ENCODE results near the gene EREG. TPM values are rescaled to one million over a fixed set of nuclear protein-coding genes. Genes with fewer than 3 reads are reported as not detected.

EREG gene
- total and polyA plus RNA-seq, 9 of the 15 experiments (the other 6 are each of a cell fraction or from before 2014, with no cell fraction given) = 0.97 to 7.3 (median 2.5) TPM

GRCh38 chr4:74379912-74380311 is 15.0 kb downstream of the EREG start (continued):
- TF ChIP-seq TRIM25 (IDR thresholded peaks at IDR 0.05; ENCODE audit: borderline replicate concordance) = no peak
- no peak for TF ChIP-seq RBM25 (IDR thresholded peaks at IDR 0.05; ENCODE audit: low read depth, low read length, severe bottlenecking)
- TF ChIP-seq ZNF316 (IDR thresholded peaks at IDR 0.05) = no peak
- no peak for TF ChIP-seq HDAC8 (tag; IDR thresholded peaks at IDR 0.05)
- no peak for TF ChIP-seq ZBTB12 (CRISPR knock-in tag; IDR thresholded peaks at IDR 0.05)
- no peak for TF ChIP-seq HSF4 (CRISPR knock-in tag; IDR thresholded peaks at IDR 0.05; ENCODE audit: borderline replicate concordance)
- TF ChIP-seq SRSF3 (IDR thresholded peaks at IDR 0.05; ENCODE audit: insufficient read depth, low read length) = no peak
- no peak for TF ChIP-seq NR0B1 (IDR thresholded peaks at IDR 0.05; ENCODE audit: partially characterized antibody)
- TF ChIP-seq FOXO4 (CRISPR knock-in tag; IDR thresholded peaks at IDR 0.05) = no peak
- TF ChIP-seq DPF2 (IDR thresholded peaks at IDR 0.05) = peak; percentile 76
- TF ChIP-seq ARID3B (CRISPR knock-in tag; IDR thresholded peaks at IDR 0.05; ENCODE audit: borderline replicate concordance) = no peak
- no peak for TF ChIP-seq FOXJ3 (CRISPR knock-in tag; IDR thresholded peaks at IDR 0.05)
- no peak for TF ChIP-seq FOXP1 (CRISPR knock-in tag; IDR thresholded peaks at IDR 0.05)
- no peak for TF ChIP-seq HOMEZ (CRISPR knock-in tag; IDR thresholded peaks at IDR 0.05)
- TF ChIP-seq PHF20 (IDR thresholded peaks at IDR 0.05; ENCODE audit: partially characterized antibody) = no peak
- no peak for TF ChIP-seq SIRT6 (IDR thresholded peaks at IDR 0.05; ENCODE audit: low read depth, low read length)
- TF ChIP-seq PHB (CRISPR knock-in tag; IDR thresholded peaks at IDR 0.05) = no peak
- no peak for TF ChIP-seq MEF2A (IDR thresholded peaks at IDR 0.05; ENCODE audit: control insufficient read depth, low read depth, low read length)
- TF ChIP-seq CCAR2 (IDR thresholded peaks at IDR 0.05; ENCODE audit: low read depth, low read length) = no peak
- no peak for TF ChIP-seq HIVEP1 (CRISPR knock-in tag; IDR thresholded peaks at IDR 0.05)
- TF ChIP-seq MECOM (CRISPR knock-in tag; IDR thresholded peaks at IDR 0.05) = no peak

All from K562 (cell line).